Medulla oblongata (tissue), 1 donor: ENCODE measurements around the gene STK33.

Experiments used
- DNase-seq: peaks from one replicate; pipeline ENCODE4 v3.0.0-alpha.2; 2015; ENCODE audit errors: extremely low spot score

The STK33 gene

GRCh38 chr11:8426076-8426475 is 168.0 kb downstream of the STK33 start:
- peak; percentile 52 for DNase-seq

DNA sequence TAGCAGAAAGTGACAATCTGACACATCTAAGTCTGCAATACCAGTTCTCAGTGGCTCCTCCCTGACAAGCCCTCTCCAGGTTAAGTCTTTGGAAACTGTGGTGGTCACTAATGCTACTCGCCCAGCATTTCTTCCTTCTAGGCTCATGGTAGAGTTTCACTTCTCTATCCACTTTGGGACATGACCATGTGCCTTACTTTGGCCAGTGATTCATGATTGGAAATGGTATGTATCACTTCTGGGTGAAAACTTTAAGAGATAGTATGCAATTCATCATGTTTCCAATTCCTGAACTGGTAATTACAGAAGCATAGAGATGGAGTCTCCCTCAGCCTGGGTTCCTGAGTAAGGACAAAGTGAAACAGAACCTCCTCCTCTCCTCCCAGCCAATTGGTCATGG is 178.8 kb downstream of the STK33 start:
- DNase-seq: no peak

GRCh38 chr11:8408151-8408941 is 185.7 kb downstream of the STK33 start:
- DNase-seq: peak; percentile 18

GRCh38 chr11:8403310-8403709 is 190.7 kb downstream of the STK33 start:
- no peak for DNase-seq

DNA sequence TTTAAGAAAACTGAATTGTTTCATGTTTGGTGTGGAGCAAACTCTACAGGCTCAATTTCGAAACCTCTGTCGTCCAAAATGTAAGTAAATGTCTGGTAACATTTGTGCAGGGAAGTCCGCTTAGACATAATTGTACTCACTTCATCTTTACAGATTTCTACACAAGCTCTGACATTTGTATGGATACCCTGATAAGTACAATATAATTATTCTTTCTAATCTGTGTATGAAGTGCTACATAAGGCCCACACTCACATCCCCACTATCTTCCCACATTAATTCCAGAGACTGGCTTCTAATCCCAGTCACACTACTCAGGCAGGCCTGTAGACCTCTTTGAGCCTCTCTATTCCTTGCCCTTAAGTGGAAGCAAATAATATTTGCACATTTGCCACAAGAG is 201.1 kb downstream of the STK33 start:
- DNase-seq: no peak

- peak; percentile 40 for DNase-seq
Observed at GRCh38 chr11:8392166-8392565, 201.9 kb downstream of the STK33 start.

- DNase-seq: no peak
Observed at GRCh38 chr11:8390851-8391612, 203.0 kb downstream of the STK33 start.

GRCh38 chr11:8389029-8389996 is 204.7 kb downstream of the STK33 start:
- peak; percentile 71 for DNase-seq

GRCh38 chr11:8387693-8388092 is 206.3 kb downstream of the STK33 start:
- DNase-seq: no peak

GRCh38 chr11:8387141-8387540 is 206.9 kb downstream of the STK33 start:
- DNase-seq: no peak

- DNase-seq: no peak
Observed at GRCh38 chr11:8386134-8386864, 207.7 kb downstream of the STK33 start.

GRCh38 chr11:8384199-8384821 is 209.7 kb downstream of the STK33 start:
- no peak for DNase-seq

DNA sequence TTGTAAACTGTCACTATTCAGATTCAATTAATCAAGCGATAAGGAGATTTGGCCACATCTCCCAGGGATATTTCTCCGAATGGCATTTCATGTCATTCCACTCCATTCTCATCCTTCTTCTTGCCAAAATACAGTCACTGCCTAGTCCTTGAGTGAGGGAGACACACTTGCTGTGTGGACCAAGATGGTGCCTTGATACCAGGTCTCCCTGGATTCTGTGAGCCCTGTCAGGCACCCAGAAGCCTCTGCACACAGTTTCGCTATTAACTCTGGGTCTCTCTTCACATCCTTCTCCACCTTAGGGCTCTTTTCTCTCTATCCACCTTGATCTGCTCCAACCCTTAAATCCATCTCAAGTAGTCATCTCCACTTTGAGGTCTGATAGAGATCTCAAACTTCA is 210.4 kb downstream of the STK33 start:
- no peak for DNase-seq

- no peak for DNase-seq
Observed at GRCh38 chr11:8383227-8383626, 210.8 kb downstream of the STK33 start.

- DNase-seq: no peak
Observed at GRCh38 chr11:8382436-8383053, 211.5 kb downstream of the STK33 start.

GRCh38 chr11:8381871-8382396 is 212.1 kb downstream of the STK33 start:
- DNase-seq: no peak

DNA sequence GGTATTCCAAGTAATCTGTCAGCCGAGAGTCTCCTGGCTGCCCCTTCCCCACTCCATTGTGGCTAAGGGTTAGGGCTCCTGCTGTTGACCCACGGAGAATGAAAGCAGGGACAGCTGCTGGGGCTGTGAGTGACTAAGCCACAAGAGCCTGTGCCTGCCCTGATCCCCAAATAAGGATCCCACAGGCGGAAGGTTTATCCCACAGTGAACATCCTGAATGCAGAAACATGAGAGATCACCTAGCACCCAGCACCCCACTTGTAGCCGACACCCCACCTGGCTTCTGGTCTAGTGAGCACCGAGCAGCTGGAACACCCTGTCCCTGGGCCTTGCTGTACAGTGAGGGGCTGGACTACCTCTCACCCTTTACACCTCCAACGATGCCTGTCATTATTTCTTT is 212.7 kb downstream of the STK33 start:
- DNase-seq: no peak

DNA sequence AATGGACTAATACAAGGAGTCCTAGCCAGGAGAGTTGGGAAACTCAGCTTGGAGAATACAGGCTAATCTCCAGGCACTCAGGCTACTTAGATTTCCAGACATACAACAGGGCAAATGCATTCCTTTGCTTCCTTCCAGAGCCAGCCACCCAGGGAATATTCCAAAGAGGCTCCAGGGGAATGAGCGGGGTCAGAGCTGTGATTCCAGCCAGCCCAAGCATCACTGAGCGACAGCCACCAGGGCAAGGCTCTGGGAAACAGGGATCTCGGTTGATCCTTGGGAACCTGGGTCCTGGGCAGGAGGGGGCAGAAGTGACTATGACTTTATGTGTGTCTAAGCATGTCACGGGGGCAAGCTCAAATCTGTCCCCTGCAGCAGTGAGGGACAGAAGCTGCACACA is 218.1 kb downstream of the STK33 start:
- no peak for DNase-seq

DNA sequence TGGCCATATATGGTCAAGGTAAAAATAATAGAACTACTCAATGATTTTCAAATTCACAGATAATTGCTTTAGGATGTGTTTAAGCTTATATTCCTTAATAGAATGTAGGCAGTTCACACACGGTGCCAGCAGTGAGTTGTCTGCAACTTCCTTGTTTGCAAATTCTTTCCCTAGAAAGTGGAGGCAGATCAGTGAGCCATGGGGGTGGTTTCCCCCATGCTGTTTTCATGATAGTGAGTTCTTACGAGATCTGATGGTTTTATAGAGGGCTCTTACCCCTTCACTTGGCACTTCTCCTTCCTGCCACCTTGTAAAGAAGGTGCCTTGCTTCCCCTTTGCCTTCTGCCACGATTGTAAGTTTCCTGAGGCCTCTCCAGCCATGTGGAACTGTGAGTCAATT is 218.6 kb downstream of the STK33 start:
- DNase-seq: no peak

DNA sequence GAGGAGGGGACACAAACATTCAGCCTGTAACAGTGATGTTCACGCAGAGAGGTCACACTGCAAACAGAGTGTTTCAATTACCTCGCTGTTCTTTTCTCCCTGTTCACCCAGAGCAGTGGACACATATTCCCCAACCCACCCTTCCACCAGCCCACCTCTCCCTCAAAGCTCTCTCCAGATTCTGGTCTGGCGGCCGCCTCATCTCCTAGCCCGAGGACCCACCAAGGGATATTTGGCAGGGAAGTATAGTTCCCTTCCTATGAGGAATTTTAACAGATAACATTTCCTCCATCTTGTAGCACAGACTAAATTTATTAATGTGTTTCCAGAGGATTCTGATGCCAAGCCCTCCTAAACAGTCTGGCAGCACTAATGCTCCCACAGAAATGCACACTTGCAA is 219.3 kb downstream of the STK33 start:
- no peak for DNase-seq
